Vagina (tissue), 2 donors: ENCODE data around the gene ROPN1L.

ENCODE experiments used
- CTCF ChIP-seq, 3 experiments: fragments of 450-650 bp in 2 of 3; fragments of 200-600 bp in 1 of 3; sonication (generic) in 1 of 3; IDR thresholded peaks; one replicate each; pipeline ENCODE4 v1.5.1; 2017 to 2019; ENCODE audit warnings: antibody characterized with exemption in 3 of 3, mild to moderate bottlenecking in 2 of 3, moderate library complexity in 2 of 3
- POLR2A ChIP-seq, 2 donors: fragments of 450-650 bp; IDR thresholded peaks; one replicate each; pipeline ENCODE4 v1.6.1; 2017; ENCODE audit warnings: antibody characterized with exemption in 2 of 2, mild to moderate bottlenecking in 2 of 2, moderate library complexity in 2 of 2

- TF ChIP-seq CTCF (IDR thresholded peaks at IDR 0.05) (no peak), POLR2A (IDR thresholded peaks at IDR 0.05) (no peak)
Measured at GRCh38 chr5:10481241-10481935, 39.7 kb downstream of the ROPN1L start.
